K562 (cell line): ENCODE data around the gene MICU1.

Experiments used
- ARID2 ChIP-seq: fragments of 450-650 bp; IDR thresholded peaks from 2 replicates; pipeline ENCODE4 v1.6.1; 2017; ENCODE audit warnings: antibody characterized with exemption, mild to moderate bottlenecking
- CXXC5 ChIP-seq: fragments of 250-450 bp; sonication (Bioruptor Pico); IDR thresholded peaks from 2 replicates; pipeline ENCODE4 v1.8.0; 2022; ENCODE audit warnings: inconsistent platforms, mild to moderate bottlenecking, moderate library complexity
- DDX20 ChIP-seq: fragments of 450-650 bp; IDR thresholded peaks from 2 replicates; pipeline ENCODE4 v1.6.1; 2016; ENCODE audit warnings: missing genetic modification characterization, low read depth, mild to moderate bottlenecking, missing compliant biosample characterization, moderate library complexity
- JUND ChIP-seq, 2 experiments: IDR thresholded peaks; 2 replicates in 1 of 2; 3 replicates in 1 of 2; pipeline ENCODE4 v1.6.1; 2011; ENCODE audit warnings: borderline replicate concordance in 2 of 2, low read depth in 2 of 2, low read length in 2 of 2, improper control_type of control experiment in 1 of 2, missing biosample characterization in 1 of 2, missing genetic modification characterization in 1 of 2, missing genetic modification reagents in 1 of 2
- MYC ChIP-seq, 2 experiments: fragments of 250-450 bp in 1 of 2; sonication (Bioruptor Pico) in 1 of 2; IDR thresholded peaks; 2 replicates each; pipeline versions ENCODE4 v1.5.1 to v1.6.1; 2012 to 2021; ENCODE audit warnings: low read depth in 2 of 2, borderline replicate concordance in 1 of 2, improper control_type of control experiment in 1 of 2, low read length in 1 of 2, mild to moderate bottlenecking in 1 of 2, moderate library complexity in 1 of 2
- NR1H2 ChIP-seq: sonication (generic); formaldehyde crosslinking; IDR thresholded peaks from 2 replicates; pipeline ENCODE4 v1.4.0; 2020; ENCODE audit warnings: mild to moderate bottlenecking, missing genetic modification reagents
- ZBTB11 ChIP-seq, 3 experiments: fragments of 200-800 bp in 1 of 3; fragments of 250-450 bp in 1 of 3; fragments of 450-650 bp in 1 of 3; sonication (Bioruptor Pico) in 1 of 3; sonication (Bioruptor generic) in 1 of 3; formaldehyde crosslinking in 1 of 3; IDR thresholded peaks; 2 replicates each; pipeline versions ENCODE4 v1.6.1 to v1.8.0; 2016 to 2022; ENCODE audit warnings: mild to moderate bottlenecking in 2 of 3, missing genetic modification characterization in 2 of 3, missing compliant biosample characterization in 1 of 3, moderate library complexity in 1 of 3
- ZC3H4 ChIP-seq: sonication (generic); formaldehyde crosslinking; IDR thresholded peaks from 2 replicates; pipeline ENCODE4 v1.9.0; 2021; ENCODE audit warnings: missing genetic modification reagents, borderline replicate concordance
- TF ChIP-seq, protein P1 (sequence below), 2 experiments: fragments of 250-450 bp in 1 of 2; fragments of 450-650 bp in 1 of 2; sonication (Bioruptor Pico) in 1 of 2; IDR thresholded peaks; 2 replicates each; pipeline versions ENCODE4 v1.6.1 to v1.8.0; 2016 to 2021; ENCODE audit warnings: mild to moderate bottlenecking in 2 of 2, moderate library complexity in 2 of 2, missing compliant biosample characterization in 1 of 2, missing genetic modification characterization in 1 of 2
- TF ChIP-seq, protein P2 (sequence below): fragments of 450-650 bp; IDR thresholded peaks from one replicate; pipeline ENCODE4 v1.6.1; 2018; ENCODE audit warnings: mild to moderate bottlenecking, moderate library complexity; ENCODE audit not compliant: partially characterized antibody

GRCh38 chr10:72418679-72419078 lies 207.2 kb downstream of the MICU1 start:
- no peak for TF ChIP-seq JUND (IDR thresholded peaks at IDR 0.05; ENCODE audit: borderline replicate concordance, low read depth, low read length)
- no peak for TF ChIP-seq JUND (tag; IDR thresholded peaks at IDR 0.05; ENCODE audit: borderline replicate concordance, low read depth, low read length)
- no peak for TF ChIP-seq MYC (IDR thresholded peaks at IDR 0.05; ENCODE audit: low read depth, low read length)
- no peak for TF ChIP-seq MYC (CRISPR knock-in tag; IDR thresholded peaks at IDR 0.05; ENCODE audit: borderline replicate concordance, low read depth)
- no peak for TF ChIP-seq ZBTB11 (CRISPR knock-in tag; IDR thresholded peaks at IDR 0.05)
- no peak for TF ChIP-seq NR1H2 (CRISPR knock-in tag)
- TF ChIP-seq DDX20 (tag) = no peak
- TF ChIP-seq ZC3H4 (CRISPR knock-in tag) = no peak
- TF ChIP-seq, protein P1, sequence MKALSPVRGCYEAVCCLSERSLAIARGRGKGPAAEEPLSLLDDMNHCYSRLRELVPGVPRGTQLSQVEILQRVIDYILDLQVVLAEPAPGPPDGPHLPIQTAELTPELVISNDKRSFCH (CRISPR knock-in tag; IDR thresholded peaks at IDR 0.05) = no peak
- TF ChIP-seq, protein P1 (tag; IDR thresholded peaks at IDR 0.05) = no peak
- TF ChIP-seq CXXC5 = no peak
- TF ChIP-seq, protein P2, sequence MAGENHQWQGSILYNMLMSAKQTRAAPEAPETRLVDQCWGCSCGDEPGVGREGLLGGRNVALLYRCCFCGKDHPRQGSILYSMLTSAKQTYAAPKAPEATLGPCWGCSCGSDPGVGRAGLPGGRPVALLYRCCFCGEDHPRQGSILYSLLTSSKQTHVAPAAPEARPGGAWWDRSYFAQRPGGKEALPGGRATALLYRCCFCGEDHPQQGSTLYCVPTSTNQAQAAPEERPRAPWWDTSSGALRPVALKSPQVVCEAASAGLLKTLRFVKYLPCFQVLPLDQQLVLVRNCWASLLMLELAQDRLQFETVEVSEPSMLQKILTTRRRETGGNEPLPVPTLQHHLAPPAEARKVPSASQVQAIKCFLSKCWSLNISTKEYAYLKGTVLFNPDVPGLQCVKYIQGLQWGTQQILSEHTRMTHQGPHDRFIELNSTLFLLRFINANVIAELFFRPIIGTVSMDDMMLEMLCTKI = no peak
- no peak for TF ChIP-seq ARID2
